MM.1S (cell line): Measurements from ENCODE around the gene TBC1D25.

Experiments used
- DNase-seq: peaks from one replicate; pipeline ENCODE4 v3.0.0-alpha.2; 2015
- H2AFZ ChIP-seq: fragments of 300-600 bp; sonication (generic); 2 replicates; pipeline ENCODE4 v1.6.0; 2016; ENCODE audit warnings: antibody characterized with exemption, low read length
- H3F3A ChIP-seq: fragments of 300-600 bp; sonication (generic); 2 replicates; pipeline ENCODE4 v1.6.1; 2016; ENCODE audit warnings: mild to moderate bottlenecking, antibody characterized with exemption, low read length, moderate library complexity, mixed read lengths; ENCODE audit not compliant: insufficient read depth
- H3K27ac ChIP-seq: fragments of 300-600 bp; sonication (generic); 2 replicates; pipeline ENCODE4 v1.5.1; 2016; ENCODE audit warnings: mild to moderate bottlenecking, low read length
- H3K27me3 ChIP-seq: fragments of 300-600 bp; sonication (generic); replicated peaks from 2 replicates; pipeline ENCODE4 v1.6.0; 2016; ENCODE audit warnings: low read length; ENCODE audit not compliant: insufficient read depth
- H3K36me3 ChIP-seq: fragments of 300-600 bp; sonication (generic); replicated peaks from 2 replicates; pipeline ENCODE4 v1.6.1; 2016; ENCODE audit warnings: mild to moderate bottlenecking, low read length, mixed read lengths; ENCODE audit not compliant: insufficient read depth
- H3K4me1 ChIP-seq: fragments of 300-600 bp; sonication (generic); 2 replicates; pipeline ENCODE4 v1.6.1; 2016; ENCODE audit warnings: low read length, mixed read lengths
- H3K4me2 ChIP-seq: fragments of 300-600 bp; sonication (generic); 2 replicates; pipeline ENCODE4 v1.6.0; 2016; ENCODE audit warnings: low read depth, low read length
- H3K4me3 ChIP-seq: fragments of 300-600 bp; sonication (generic); 2 replicates; pipeline ENCODE4 v1.5.1; 2016; ENCODE audit warnings: low read length, mixed read lengths
- H3K79me2 ChIP-seq: fragments of 300-600 bp; sonication (generic); 2 replicates; pipeline ENCODE4 v1.6.1; 2016; ENCODE audit warnings: mixed run types, low read length, mixed read lengths
- H3K9ac ChIP-seq: fragments of 300-600 bp; sonication (generic); 2 replicates; pipeline ENCODE4 v1.6.1; 2016; ENCODE audit warnings: low read length, mixed read lengths
- H3K9me2 ChIP-seq: fragments of 300-600 bp; sonication (generic); replicated peaks from 2 replicates; pipeline ENCODE4 v1.6.1; 2016; ENCODE audit warnings: mild to moderate bottlenecking, low read length, mixed read lengths; ENCODE audit not compliant: insufficient read depth
- H3K9me3 ChIP-seq: fragments of 300-600 bp; sonication (generic); replicated peaks from 2 replicates; pipeline ENCODE4 v1.6.1; 2016; ENCODE audit warnings: mild to moderate bottlenecking, low read length, mixed read lengths; ENCODE audit not compliant: insufficient read depth
- H4K20me1 ChIP-seq: fragments of 300-600 bp; sonication (generic); 2 replicates; pipeline ENCODE4 v1.6.1; 2016; ENCODE audit warnings: mild to moderate bottlenecking, low read length, moderate library complexity, mixed read lengths; ENCODE audit not compliant: insufficient read depth
- EZH2 ChIP-seq: fragments of 300-600 bp; sonication (generic); optimal IDR thresholded peaks from 2 replicates; pipeline ENCODE3; 2017; ENCODE audit warnings: low read depth, mild to moderate bottlenecking, antibody characterized with exemption, low read length, mixed read lengths
- EZH2phosphoT487 ChIP-seq: fragments of 300-600 bp; sonication (generic); IDR thresholded peaks from 2 replicates; pipeline ENCODE4 v1.6.1; 2018; ENCODE audit warnings: antibody characterized with exemption, low read length
- TF ChIP-seq, protein P1 (sequence below): fragments of 300-600 bp; sonication (generic); IDR thresholded peaks from 2 replicates; pipeline ENCODE4 v1.5.1; 2016; ENCODE audit warnings: antibody characterized with exemption, low read length, mixed read lengths

Gene TBC1D25

DNA sequence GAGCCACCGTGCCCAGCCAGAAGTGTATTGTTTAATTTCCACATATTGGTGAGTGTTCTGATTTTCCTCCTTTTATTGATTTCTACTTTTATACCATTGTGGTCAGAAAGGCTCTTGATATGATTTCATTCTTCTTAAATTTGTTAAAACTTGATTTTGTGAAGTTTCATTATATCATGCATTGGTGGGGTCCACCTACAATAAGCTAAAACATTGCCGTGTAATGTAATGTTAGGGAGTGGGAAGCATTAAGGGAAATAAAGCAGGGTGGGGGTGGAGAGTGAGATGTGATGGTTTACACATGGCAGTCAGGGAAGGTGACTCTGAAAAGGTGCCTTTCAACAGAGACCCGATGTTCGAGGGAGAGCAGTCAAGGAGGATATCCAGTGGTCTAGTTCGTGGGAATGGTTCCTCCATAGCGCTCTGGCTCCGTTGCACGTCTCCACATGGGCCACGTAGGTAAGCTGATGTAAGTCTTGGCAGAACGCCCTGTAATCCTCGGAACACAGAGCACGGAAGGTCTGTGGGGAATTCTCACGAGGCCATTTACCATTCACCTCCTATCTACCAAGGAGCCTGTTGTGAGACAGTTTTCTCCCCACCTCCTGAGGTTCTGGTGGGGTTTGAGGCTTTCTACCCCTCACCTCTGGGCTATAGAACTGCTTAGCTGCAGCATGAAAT, 50.1 kb downstream of the TBC1D25 start:
- Histone ChIP-seq H3K27me3 (no peaks in the 10 kb centered on the region), H3K27ac (no peak overlapping the region), H3K9me3 (no peaks in the 10 kb centered on the region), H2AFZ (no peak overlapping the region), H3K9me2 (no peaks in the 10 kb centered on the region), H3K4me2 (no peak overlapping the region), H3K4me1 (no peaks in the 10 kb centered on the region), H3K9ac (no peak overlapping the region), H3K79me2 (no peaks in the 10 kb centered on the region), H3F3A (no peaks in the 10 kb centered on the region), H3K4me3 (no peak overlapping the region), H4K20me1 (no peaks in the 10 kb centered on the region), H3K36me3 (no peaks in the 10 kb centered on the region)
- TF ChIP-seq EZH2phosphoT487 = no peak
- TF ChIP-seq, protein P1, sequence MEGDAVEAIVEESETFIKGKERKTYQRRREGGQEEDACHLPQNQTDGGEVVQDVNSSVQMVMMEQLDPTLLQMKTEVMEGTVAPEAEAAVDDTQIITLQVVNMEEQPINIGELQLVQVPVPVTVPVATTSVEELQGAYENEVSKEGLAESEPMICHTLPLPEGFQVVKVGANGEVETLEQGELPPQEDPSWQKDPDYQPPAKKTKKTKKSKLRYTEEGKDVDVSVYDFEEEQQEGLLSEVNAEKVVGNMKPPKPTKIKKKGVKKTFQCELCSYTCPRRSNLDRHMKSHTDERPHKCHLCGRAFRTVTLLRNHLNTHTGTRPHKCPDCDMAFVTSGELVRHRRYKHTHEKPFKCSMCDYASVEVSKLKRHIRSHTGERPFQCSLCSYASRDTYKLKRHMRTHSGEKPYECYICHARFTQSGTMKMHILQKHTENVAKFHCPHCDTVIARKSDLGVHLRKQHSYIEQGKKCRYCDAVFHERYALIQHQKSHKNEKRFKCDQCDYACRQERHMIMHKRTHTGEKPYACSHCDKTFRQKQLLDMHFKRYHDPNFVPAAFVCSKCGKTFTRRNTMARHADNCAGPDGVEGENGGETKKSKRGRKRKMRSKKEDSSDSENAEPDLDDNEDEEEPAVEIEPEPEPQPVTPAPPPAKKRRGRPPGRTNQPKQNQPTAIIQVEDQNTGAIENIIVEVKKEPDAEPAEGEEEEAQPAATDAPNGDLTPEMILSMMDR = no peak
- TF ChIP-seq EZH2 = no peak
- DNase-seq = no peak

DNA sequence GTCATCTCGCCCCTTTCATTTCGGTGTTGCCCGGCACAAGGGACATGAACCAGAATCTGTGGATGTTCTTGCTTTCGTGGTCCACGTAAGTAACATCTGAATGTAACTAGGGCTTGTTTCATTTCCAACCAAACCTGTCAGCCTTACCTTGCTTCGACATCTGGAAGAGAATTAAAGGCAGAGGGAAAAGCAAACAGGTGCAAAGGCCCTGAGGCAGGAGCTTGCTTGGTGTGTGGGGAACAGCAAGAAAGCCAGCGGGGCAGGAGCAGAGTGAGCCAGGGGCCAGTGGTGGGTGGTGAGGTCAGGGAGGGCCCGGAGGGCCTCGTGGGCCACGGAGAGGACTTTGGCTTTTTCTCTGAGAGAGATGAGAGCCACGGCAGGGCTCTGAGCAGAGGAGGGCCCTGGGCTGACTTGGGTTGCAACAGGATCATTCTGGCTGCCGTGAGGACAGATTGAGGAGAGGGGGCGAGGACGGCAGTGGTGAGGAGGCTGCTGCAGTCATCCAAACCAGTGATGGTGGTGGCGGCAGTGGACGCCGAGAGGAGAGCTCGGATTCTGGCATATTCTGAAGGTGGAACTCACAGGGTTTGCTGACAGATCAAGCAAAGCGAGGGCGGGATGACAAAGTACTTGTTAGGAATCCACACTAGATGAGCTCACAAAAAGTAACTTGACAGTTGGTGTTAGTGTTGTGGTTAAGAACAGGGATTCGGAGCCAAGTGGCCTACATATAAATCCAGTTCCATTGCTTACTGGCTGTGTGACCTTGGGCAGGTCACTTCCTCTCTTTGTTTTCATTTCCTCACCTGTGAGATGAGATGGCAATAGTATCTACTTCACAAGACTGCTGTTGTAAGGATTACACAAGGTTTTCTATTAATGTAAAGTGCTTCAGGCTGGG, 50.9 kb downstream of the TBC1D25 start:
- Histone ChIP-seq H3K79me2 (no peaks in the 10 kb centered on the region), H3K36me3 (no peaks in the 10 kb centered on the region), H3K4me3 (no peak overlapping the region), H3K9ac (no peak overlapping the region), H3K4me2 (no peak overlapping the region), H3F3A (no peaks in the 10 kb centered on the region), H3K27me3 (no peaks in the 10 kb centered on the region), H2AFZ (no peak overlapping the region), H3K27ac (no peak overlapping the region), H3K4me1 (no peaks in the 10 kb centered on the region), H3K9me3 (no peaks in the 10 kb centered on the region), H4K20me1 (no peaks in the 10 kb centered on the region), H3K9me2 (no peaks in the 10 kb centered on the region)
- no peak for DNase-seq
- TF ChIP-seq EZH2 (no peak), EZH2phosphoT487 (no peak)
- TF ChIP-seq, protein P1 = no peak

DNA sequence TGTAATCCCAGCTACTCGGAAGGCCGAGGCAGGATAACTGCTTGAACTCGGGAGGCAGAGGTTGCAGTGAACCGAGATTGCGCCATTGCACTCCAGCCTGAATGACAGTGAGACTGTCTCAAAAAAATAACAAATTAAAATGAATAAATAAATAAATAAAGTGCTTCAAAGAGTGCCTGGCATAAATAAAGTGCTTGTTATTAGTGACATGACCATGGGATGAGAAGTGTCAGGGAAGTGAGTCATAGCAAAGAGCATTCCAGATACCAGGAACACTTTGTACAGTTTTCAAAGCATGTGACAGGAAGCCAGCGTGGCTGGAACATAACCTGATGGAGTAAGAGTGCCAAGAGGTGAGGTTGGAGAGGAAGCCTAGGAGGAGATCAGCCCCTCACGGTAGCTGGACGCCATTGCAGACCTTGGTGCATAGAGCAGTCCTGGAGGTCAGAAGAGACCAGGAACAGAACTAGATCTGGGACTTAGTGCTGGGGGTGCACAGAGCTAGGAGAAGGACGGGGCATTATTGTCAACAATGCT, 51.8 kb downstream of the TBC1D25 start:
- H3K36me3 ChIP-seq = no peaks in the 10 kb centered on the region
- H3K4me3 ChIP-seq = no peak overlapping the region
- no peak overlapping the region for H3K4me2 ChIP-seq
- H3K27me3 ChIP-seq = no peaks in the 10 kb centered on the region
- no peak overlapping the region for H3K27ac ChIP-seq
- no peak for DNase-seq
- H3K9me2 ChIP-seq = no peaks in the 10 kb centered on the region
- H3K9me3 ChIP-seq = no peaks in the 10 kb centered on the region
- TF ChIP-seq, protein P1 = no peak
- TF ChIP-seq EZH2phosphoT487 = no peak
- no peak for TF ChIP-seq EZH2
- H3K79me2 ChIP-seq = no peaks in the 10 kb centered on the region
- no peaks in the 10 kb centered on the region for H4K20me1 ChIP-seq
- no peaks in the 10 kb centered on the region for H3F3A ChIP-seq
- H3K9ac ChIP-seq = no peak overlapping the region
- no peaks in the 10 kb centered on the region for H3K4me1 ChIP-seq
- no peak overlapping the region for H2AFZ ChIP-seq
